SK-N-SH (cell line): ENCODE results near the gene CFTR. TPM values are rescaled to one million over a fixed set of nuclear protein-coding genes. Genes with fewer than 3 reads are reported as not detected.

Experiments
- CTCF ChIA-PET: fragments of 300-600, 350-600 bp; formaldehyde crosslinking; extraction: SDS; loops from one replicate; lab custom pipeline; 2021; lab: Yijun Ruan, JAX
- POLR2A ChIA-PET: fragments of 350-600 bp; sonication (Branson Sonifier 250); formaldehyde crosslinking; extraction: SDS; loops from one replicate; lab custom pipeline; 2020; ENCODE audit warnings: antibody characterized with exemption, inconsistent platforms; lab: Yijun Ruan, JAX
- DNase-seq: peaks from one replicate; pipeline ENCODE4 v3.0.0; 2012
- H2AFZ ChIP-seq: fragments of 200-600 bp; sonication (generic); 2 replicates; pipeline ENCODE4 v1.8.1; 2016; ENCODE audit warnings: antibody characterized with exemption, mild to moderate bottlenecking, low read depth
- H3F3A ChIP-seq: fragments of 200-600 bp; sonication (generic); replicated peaks from 2 replicates; pipeline ENCODE3; 2016; ENCODE audit warnings: antibody characterized with exemption, mild to moderate bottlenecking; ENCODE audit not compliant: insufficient read depth
- H3K27ac ChIP-seq, 2 experiments: fragments of 200-500 bp in 1 of 2; fragments of 200-600 bp in 1 of 2; sonication (Bioruptor generic) in 1 of 2; sonication (generic), shearing (Covaris generic) in 1 of 2; 2 replicates each; pipeline versions ENCODE4 v1.5.1 to v1.6.1; 2014 to 2016; ENCODE audit warnings: low read depth in 2 of 2, inconsistent platforms in 1 of 2, low read length in 1 of 2, mild to moderate bottlenecking in 1 of 2, mixed read lengths in 1 of 2
- H3K27me3 ChIP-seq: fragments of 200-600 bp; sonication (generic), shearing (Covaris generic); 2 replicates; pipeline ENCODE4 v1.6.1; 2016; ENCODE audit warnings: mixed run types; ENCODE audit not compliant: insufficient read depth
- H3K36me3 ChIP-seq, 2 experiments: fragments of 200-500 bp in 1 of 2; fragments of 200-600 bp in 1 of 2; sonication (Bioruptor generic) in 1 of 2; sonication (generic) in 1 of 2; replicated peaks in 1 of 2; 2 replicates each; pipeline versions ENCODE3 to v1.5.1; 2014 to 2016; ENCODE audit warnings: low read length in 1 of 2, mild to moderate bottlenecking in 1 of 2; ENCODE audit not compliant: insufficient read depth in 2 of 2, control insufficient read depth in 1 of 2
- H3K4me1 ChIP-seq, 2 experiments: fragments of 200-500 bp in 1 of 2; fragments of 200-600 bp in 1 of 2; sonication (Bioruptor generic) in 1 of 2; sonication (generic), shearing (Covaris generic) in 1 of 2; 2 replicates each; pipeline versions ENCODE4 v1.5.1 to v1.6.1; 2014 to 2016; ENCODE audit warnings: low read depth in 1 of 2, low read length in 1 of 2, mixed run types in 1 of 2; ENCODE audit not compliant: insufficient read depth in 2 of 2, control insufficient read depth in 1 of 2
- H3K4me2 ChIP-seq: fragments of 200-600 bp; sonication (generic), shearing (Covaris generic); 2 replicates; pipeline ENCODE4 v1.6.1; 2017; ENCODE audit warnings: mixed run types
- H3K4me3 ChIP-seq, 2 experiments: fragments of 200-500 bp in 1 of 2; fragments of 200-600 bp in 1 of 2; sonication (Bioruptor generic) in 1 of 2; sonication (generic), shearing (Covaris generic) in 1 of 2; 2 replicates each; pipeline versions ENCODE4 v1.5.1 to v1.8.1; 2014 to 2016; ENCODE audit warnings: low read depth in 2 of 2, inconsistent platforms in 1 of 2, low read length in 1 of 2, mild to moderate bottlenecking in 1 of 2, mixed read lengths in 1 of 2, moderate library complexity in 1 of 2
- H3K79me2 ChIP-seq: fragments of 200-600 bp; sonication (generic); 2 replicates; pipeline ENCODE4 v1.8.1; 2017; ENCODE audit warnings: mild to moderate bottlenecking; ENCODE audit not compliant: insufficient read depth
- H3K9ac ChIP-seq: fragments of 200-600 bp; sonication (generic); 2 replicates; pipeline ENCODE4 v1.6.1; 2017; ENCODE audit warnings: mixed run types
- H3K9me2 ChIP-seq: fragments of 200-600 bp; sonication (generic); 2 replicates; pipeline ENCODE4 v1.6.1; 2017; ENCODE audit warnings: mixed run types
- H3K9me3 ChIP-seq: fragments of 200-600 bp; sonication (generic); 2 replicates; pipeline ENCODE4 v1.6.1; 2017; ENCODE audit warnings: mixed run types, mild to moderate bottlenecking, moderate library complexity
- H4K20me1 ChIP-seq: fragments of 200-600 bp; sonication (generic); 2 replicates; pipeline ENCODE4 v1.6.1; 2017; ENCODE audit warnings: mild to moderate bottlenecking, mixed run types; ENCODE audit not compliant: insufficient read depth
- CHD2 ChIP-seq: fragments of 150-350 bp; IDR thresholded peaks from 2 replicates; pipeline ENCODE4 v1.6.1; 2018; ENCODE audit warnings: low read length; ENCODE audit not compliant: partially characterized antibody
- ELF1 ChIP-seq: IDR thresholded peaks from 2 replicates; pipeline ENCODE4 v1.4.0; 2012
- FOSL2 ChIP-seq: IDR thresholded peaks from 2 replicates; pipeline ENCODE4 v1.4.0; 2012; ENCODE audit warnings: low read depth, mild to moderate bottlenecking, moderate library complexity, borderline replicate concordance
- FOXM1 ChIP-seq: IDR thresholded peaks from 2 replicates; pipeline ENCODE4 v1.4.0; 2012; ENCODE audit warnings: low read depth, mild to moderate bottlenecking
- GABPA ChIP-seq: IDR thresholded peaks from 2 replicates; pipeline ENCODE4 v1.4.0; 2012; ENCODE audit warnings: low read depth, mild to moderate bottlenecking
- JUND ChIP-seq: IDR thresholded peaks from 2 replicates; pipeline ENCODE4 v1.4.0; 2012
- NFIC ChIP-seq: IDR thresholded peaks from 2 replicates; pipeline ENCODE4 v1.4.0; 2012; ENCODE audit warnings: borderline replicate concordance
- NRF1 ChIP-seq: IDR thresholded peaks from 2 replicates; pipeline ENCODE4 v1.6.1; 2012; ENCODE audit warnings: low read depth, mild to moderate bottlenecking, low read length
- RAD21 ChIP-seq: IDR thresholded peaks from 2 replicates; pipeline ENCODE4 v1.6.1; 2012; ENCODE audit warnings: mild to moderate bottlenecking, low read length
- RCOR1 ChIP-seq: fragments of 150-350 bp; IDR thresholded peaks from 2 replicates; pipeline ENCODE4 v1.6.1; 2017; ENCODE audit warnings: antibody characterized with exemption, low read length
- RFX5 ChIP-seq: IDR thresholded peaks from 2 replicates; pipeline ENCODE4 v1.6.1; 2012; ENCODE audit warnings: mild to moderate bottlenecking, improper control_type of control experiment, low read length
- RXRA ChIP-seq: IDR thresholded peaks from 2 replicates; pipeline ENCODE4 v1.4.0; 2012; ENCODE audit warnings: low read depth, mild to moderate bottlenecking, borderline replicate concordance
- SMC3 ChIP-seq: IDR thresholded peaks from 2 replicates; pipeline ENCODE4 v1.6.1; 2012; ENCODE audit warnings: low read depth, low read length, improper control_type of control experiment
- TAF1 ChIP-seq: IDR thresholded peaks from 2 replicates; pipeline ENCODE4 v1.6.1; 2012; ENCODE audit warnings: low read depth, mild to moderate bottlenecking, low read length, moderate library complexity, borderline replicate concordance
- TEAD4 ChIP-seq: IDR thresholded peaks from 2 replicates; pipeline ENCODE4 v1.4.0; 2012; ENCODE audit warnings: mild to moderate bottlenecking, borderline replicate concordance; ENCODE audit not compliant: insufficient read depth
- YY1 ChIP-seq: IDR thresholded peaks from 2 replicates; pipeline ENCODE4 v1.4.0; 2012; ENCODE audit warnings: low read depth, mild to moderate bottlenecking
- WGBS: methylation state at CpG from one replicate; pipeline ENCODE4 v1.1.6; 2017; ENCODE audit warnings: low lambda C conversion rate; 5-methylcytosine and 5-hydroxymethylcytosine counted together
- polyA plus RNA-seq, 3 experiments: library from polyadenylated mRNA; depleted of rRNA; stranded (reverse); fragments of >200 nt; gene quantifications; 2 replicates each; pipeline ENCODE4 v1.2.3, GENCODE V29; 2012
- TF ChIP-seq, protein P1 (sequence below): fragments of 150-350 bp; IDR thresholded peaks from 2 replicates; pipeline ENCODE4 v1.6.1; 2017; ENCODE audit warnings: antibody characterized with exemption, low read length, low read depth, borderline replicate concordance
- TF ChIP-seq, protein P2 (sequence below): IDR thresholded peaks from 2 replicates; pipeline ENCODE4 v1.6.1; 2012; ENCODE audit warnings: mild to moderate bottlenecking, low read depth, low read length, moderate library complexity
- TF ChIP-seq, protein P3 (sequence below): fragments of 200-600 bp; sonication (generic); IDR thresholded peaks from 2 replicates; pipeline ENCODE4 v1.6.1; 2017; ENCODE audit warnings: antibody characterized with exemption, mild to moderate bottlenecking, moderate library complexity
- TF ChIP-seq, protein P4 (sequence below): IDR thresholded peaks from 2 replicates; pipeline ENCODE4; 2012

CFTR gene
- polyA plus RNA-seq, 1 of the 3 experiments (the other 2 are of a cell fraction), result not detected

DNA sequence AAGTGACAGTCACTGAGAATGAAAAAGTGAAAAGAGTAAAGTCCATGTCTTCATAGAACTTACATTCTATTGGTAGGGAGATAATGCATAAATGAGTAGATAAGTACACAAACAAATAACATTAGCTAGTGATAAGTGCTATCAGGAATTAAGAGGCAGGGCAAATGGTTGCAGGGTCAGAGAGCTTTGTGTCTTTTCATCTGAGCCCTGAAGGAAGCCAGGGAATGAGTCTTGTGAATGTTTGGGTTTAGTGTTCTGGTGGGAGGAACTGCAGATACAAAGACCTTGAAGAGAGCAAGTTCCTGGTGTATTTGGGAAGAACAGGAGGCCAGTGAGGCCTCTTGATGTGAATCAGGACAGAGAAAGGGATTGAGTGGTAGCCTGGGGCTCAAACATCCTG, 209.6 kb downstream of the CFTR start:
- Histone ChIP-seq H3K36me3 (no peaks in the 10 kb centered on the region), H3K27ac (no peak overlapping the region), H3F3A (no peaks in the 10 kb centered on the region), H2AFZ (no peak overlapping the region), H3K79me2 (no peaks in the 10 kb centered on the region), H3K9me2 (no peaks in the 10 kb centered on the region), H3K9me3 (no peaks in the 10 kb centered on the region), H3K4me1 (no peaks in the 10 kb centered on the region), H4K20me1 (no peaks in the 10 kb centered on the region), H3K27me3 (no peaks in the 10 kb centered on the region), H3K4me3 (no peak overlapping the region), H3K9ac (no peak overlapping the region), H3K4me2 (no peak overlapping the region)
- POLR2A ChIA-PET, result no interaction called here
- no peak for DNase-seq
- CTCF ChIA-PET, result interaction anchor here (1.0 kb wide), 1 partner anchor 289 kb away, joined by 3 read pairs; no protein-coding TSS in a partner anchor
- TF ChIP-seq RXRA, result no peak
- no peak for TF ChIP-seq FOXM1
- no peak for TF ChIP-seq JUND
- TF ChIP-seq FOSL2, result no peak
- no peak for TF ChIP-seq NRF1
- no peak for TF ChIP-seq RCOR1
- TF ChIP-seq GABPA, result no peak
- TF ChIP-seq RFX5, result no peak

DNA sequence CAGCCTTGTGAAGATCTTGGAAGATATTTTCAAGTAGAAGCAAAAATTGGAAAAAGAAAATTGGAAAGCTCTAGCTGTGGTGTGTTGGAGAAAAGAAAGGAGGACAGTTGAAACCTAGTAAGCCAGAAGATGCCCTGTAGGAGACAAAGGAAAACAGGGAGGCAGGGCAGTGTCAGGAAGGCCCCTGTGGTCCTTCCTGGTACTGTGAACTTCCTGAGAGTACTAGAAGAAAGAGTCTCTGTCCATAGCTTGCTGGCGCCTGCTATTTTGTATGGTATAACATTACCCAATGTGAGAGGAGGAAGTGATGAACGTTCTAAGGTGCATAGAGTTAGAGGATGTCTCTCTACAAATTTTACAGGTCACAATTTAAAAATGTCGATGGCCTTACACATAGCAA, 210.3 kb downstream of the CFTR start:
- no peak for TF ChIP-seq NRF1
- TF ChIP-seq SMC3, result no peak
- no peak for TF ChIP-seq YY1
- TF ChIP-seq, protein P1, sequence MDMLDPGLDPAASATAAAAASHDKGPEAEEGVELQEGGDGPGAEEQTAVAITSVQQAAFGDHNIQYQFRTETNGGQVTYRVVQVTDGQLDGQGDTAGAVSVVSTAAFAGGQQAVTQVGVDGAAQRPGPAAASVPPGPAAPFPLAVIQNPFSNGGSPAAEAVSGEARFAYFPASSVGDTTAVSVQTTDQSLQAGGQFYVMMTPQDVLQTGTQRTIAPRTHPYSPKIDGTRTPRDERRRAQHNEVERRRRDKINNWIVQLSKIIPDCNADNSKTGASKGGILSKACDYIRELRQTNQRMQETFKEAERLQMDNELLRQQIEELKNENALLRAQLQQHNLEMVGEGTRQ, result no peak
- no peak for TF ChIP-seq FOXM1
- no peak for TF ChIP-seq FOSL2
- TF ChIP-seq GABPA, result no peak
- TF ChIP-seq NFIC, result no peak
- TF ChIP-seq, protein P2, sequence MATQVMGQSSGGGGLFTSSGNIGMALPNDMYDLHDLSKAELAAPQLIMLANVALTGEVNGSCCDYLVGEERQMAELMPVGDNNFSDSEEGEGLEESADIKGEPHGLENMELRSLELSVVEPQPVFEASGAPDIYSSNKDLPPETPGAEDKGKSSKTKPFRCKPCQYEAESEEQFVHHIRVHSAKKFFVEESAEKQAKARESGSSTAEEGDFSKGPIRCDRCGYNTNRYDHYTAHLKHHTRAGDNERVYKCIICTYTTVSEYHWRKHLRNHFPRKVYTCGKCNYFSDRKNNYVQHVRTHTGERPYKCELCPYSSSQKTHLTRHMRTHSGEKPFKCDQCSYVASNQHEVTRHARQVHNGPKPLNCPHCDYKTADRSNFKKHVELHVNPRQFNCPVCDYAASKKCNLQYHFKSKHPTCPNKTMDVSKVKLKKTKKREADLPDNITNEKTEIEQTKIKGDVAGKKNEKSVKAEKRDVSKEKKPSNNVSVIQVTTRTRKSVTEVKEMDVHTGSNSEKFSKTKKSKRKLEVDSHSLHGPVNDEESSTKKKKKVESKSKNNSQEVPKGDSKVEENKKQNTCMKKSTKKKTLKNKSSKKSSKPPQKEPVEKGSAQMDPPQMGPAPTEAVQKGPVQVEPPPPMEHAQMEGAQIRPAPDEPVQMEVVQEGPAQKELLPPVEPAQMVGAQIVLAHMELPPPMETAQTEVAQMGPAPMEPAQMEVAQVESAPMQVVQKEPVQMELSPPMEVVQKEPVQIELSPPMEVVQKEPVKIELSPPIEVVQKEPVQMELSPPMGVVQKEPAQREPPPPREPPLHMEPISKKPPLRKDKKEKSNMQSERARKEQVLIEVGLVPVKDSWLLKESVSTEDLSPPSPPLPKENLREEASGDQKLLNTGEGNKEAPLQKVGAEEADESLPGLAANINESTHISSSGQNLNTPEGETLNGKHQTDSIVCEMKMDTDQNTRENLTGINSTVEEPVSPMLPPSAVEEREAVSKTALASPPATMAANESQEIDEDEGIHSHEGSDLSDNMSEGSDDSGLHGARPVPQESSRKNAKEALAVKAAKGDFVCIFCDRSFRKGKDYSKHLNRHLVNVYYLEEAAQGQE, result no peak
- TF ChIP-seq TAF1, result no peak
- TF ChIP-seq, protein P3, sequence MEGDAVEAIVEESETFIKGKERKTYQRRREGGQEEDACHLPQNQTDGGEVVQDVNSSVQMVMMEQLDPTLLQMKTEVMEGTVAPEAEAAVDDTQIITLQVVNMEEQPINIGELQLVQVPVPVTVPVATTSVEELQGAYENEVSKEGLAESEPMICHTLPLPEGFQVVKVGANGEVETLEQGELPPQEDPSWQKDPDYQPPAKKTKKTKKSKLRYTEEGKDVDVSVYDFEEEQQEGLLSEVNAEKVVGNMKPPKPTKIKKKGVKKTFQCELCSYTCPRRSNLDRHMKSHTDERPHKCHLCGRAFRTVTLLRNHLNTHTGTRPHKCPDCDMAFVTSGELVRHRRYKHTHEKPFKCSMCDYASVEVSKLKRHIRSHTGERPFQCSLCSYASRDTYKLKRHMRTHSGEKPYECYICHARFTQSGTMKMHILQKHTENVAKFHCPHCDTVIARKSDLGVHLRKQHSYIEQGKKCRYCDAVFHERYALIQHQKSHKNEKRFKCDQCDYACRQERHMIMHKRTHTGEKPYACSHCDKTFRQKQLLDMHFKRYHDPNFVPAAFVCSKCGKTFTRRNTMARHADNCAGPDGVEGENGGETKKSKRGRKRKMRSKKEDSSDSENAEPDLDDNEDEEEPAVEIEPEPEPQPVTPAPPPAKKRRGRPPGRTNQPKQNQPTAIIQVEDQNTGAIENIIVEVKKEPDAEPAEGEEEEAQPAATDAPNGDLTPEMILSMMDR, result no peak
- no peak for TF ChIP-seq ELF1
- no peak for TF ChIP-seq TEAD4
- TF ChIP-seq, protein P4, sequence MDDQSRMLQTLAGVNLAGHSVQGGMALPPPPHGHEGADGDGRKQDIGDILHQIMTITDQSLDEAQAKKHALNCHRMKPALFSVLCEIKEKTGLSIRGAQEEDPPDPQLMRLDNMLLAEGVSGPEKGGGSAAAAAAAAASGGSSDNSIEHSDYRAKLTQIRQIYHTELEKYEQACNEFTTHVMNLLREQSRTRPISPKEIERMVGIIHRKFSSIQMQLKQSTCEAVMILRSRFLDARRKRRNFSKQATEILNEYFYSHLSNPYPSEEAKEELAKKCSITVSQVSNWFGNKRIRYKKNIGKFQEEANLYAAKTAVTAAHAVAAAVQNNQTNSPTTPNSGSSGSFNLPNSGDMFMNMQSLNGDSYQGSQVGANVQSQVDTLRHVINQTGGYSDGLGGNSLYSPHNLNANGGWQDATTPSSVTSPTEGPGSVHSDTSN, result no peak
- TF ChIP-seq RAD21, result no peak
- no peak for TF ChIP-seq JUND
- no peak for TF ChIP-seq CHD2
- no peak for TF ChIP-seq RCOR1
- Histone ChIP-seq H3K4me1 (no peaks in the 10 kb centered on the region), H3K9ac (no peak overlapping the region), H3K4me3 (no peak overlapping the region), H4K20me1 (no peaks in the 10 kb centered on the region), H3K79me2 (no peaks in the 10 kb centered on the region), H3K4me2 (no peak overlapping the region), H2AFZ (no peak overlapping the region), H3K36me3 (no peaks in the 10 kb centered on the region), H3K9me3 (no peaks in the 10 kb centered on the region), H3K27me3 (no peaks in the 10 kb centered on the region), H3F3A (no peaks in the 10 kb centered on the region), H3K27ac (no peak overlapping the region), H3K9me2 (no peaks in the 10 kb centered on the region)
- no peak for DNase-seq
- WGBS, result 19% methylated on average over 3 of the region's 3 CpGs
- CTCF ChIA-PET, result no interaction called here
- POLR2A ChIA-PET, result no interaction called here
